ENCODE measurements around the gene PWWP2B.

PWWP2B gene

GRCh38 chr10:132400041-132400546 lies 3.1 kb downstream of the PWWP2B start:
- Histone ChIP-seq H3K4me1 (ENCODE audit: insufficient read depth, low read length, severe bottlenecking) (no peaks in the 10 kb centered on the region), H3F3A (ENCODE audit: insufficient read depth, low read length) (no peaks in the 10 kb centered on the region), H3K9me2 (ENCODE audit: low read depth, low read length) (no peaks in the 10 kb centered on the region), H3K4me2 (ENCODE audit: low read length) (no peak overlapping the region), H3K9me3 (ENCODE audit: low read length) (no peaks in the 10 kb centered on the region), H3K4me3 (ENCODE audit: low read depth, low read length, poor library complexity, severe bottlenecking) (no peak overlapping the region), H4K20me1 (ENCODE audit: insufficient read depth, low read length) (no peaks in the 10 kb centered on the region), H3K27me3 (ENCODE audit: insufficient read depth, low read length) (no peaks in the 10 kb centered on the region), H3K79me2 (ENCODE audit: insufficient read depth, low read length) (no peaks in the 10 kb centered on the region), H3K9ac (ENCODE audit: low read length) (no peak overlapping the region), H3K27ac (ENCODE audit: low read depth, low read length, poor library complexity, severe bottlenecking) (no peak overlapping the region), H2AFZ (ENCODE audit: low read length) (no peak overlapping the region), H3K36me3 (ENCODE audit: insufficient read depth, low read length) (no peaks in the 10 kb centered on the region)
- no peak for TF ChIP-seq EZH2 (IDR thresholded peaks at IDR 0.05; ENCODE audit: borderline replicate concordance, low read length)
- TF ChIP-seq, protein P1, sequence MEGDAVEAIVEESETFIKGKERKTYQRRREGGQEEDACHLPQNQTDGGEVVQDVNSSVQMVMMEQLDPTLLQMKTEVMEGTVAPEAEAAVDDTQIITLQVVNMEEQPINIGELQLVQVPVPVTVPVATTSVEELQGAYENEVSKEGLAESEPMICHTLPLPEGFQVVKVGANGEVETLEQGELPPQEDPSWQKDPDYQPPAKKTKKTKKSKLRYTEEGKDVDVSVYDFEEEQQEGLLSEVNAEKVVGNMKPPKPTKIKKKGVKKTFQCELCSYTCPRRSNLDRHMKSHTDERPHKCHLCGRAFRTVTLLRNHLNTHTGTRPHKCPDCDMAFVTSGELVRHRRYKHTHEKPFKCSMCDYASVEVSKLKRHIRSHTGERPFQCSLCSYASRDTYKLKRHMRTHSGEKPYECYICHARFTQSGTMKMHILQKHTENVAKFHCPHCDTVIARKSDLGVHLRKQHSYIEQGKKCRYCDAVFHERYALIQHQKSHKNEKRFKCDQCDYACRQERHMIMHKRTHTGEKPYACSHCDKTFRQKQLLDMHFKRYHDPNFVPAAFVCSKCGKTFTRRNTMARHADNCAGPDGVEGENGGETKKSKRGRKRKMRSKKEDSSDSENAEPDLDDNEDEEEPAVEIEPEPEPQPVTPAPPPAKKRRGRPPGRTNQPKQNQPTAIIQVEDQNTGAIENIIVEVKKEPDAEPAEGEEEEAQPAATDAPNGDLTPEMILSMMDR (IDR thresholded peaks at IDR 0.05; ENCODE audit: low read length), result no peak

GRCh38 chr10:132400547-132401151 lies 3.6 kb downstream of the PWWP2B start:
- Histone ChIP-seq H3K79me2 (ENCODE audit: insufficient read depth, low read length) (no peaks in the 10 kb centered on the region), H4K20me1 (ENCODE audit: insufficient read depth, low read length) (no peaks in the 10 kb centered on the region), H3F3A (ENCODE audit: insufficient read depth, low read length) (no peaks in the 10 kb centered on the region), H3K36me3 (ENCODE audit: insufficient read depth, low read length) (no peaks in the 10 kb centered on the region), H3K27me3 (ENCODE audit: insufficient read depth, low read length) (no peaks in the 10 kb centered on the region), H3K4me2 (ENCODE audit: low read length) (no peak overlapping the region), H2AFZ (ENCODE audit: low read length) (no peak overlapping the region), H3K4me3 (ENCODE audit: low read depth, low read length, poor library complexity, severe bottlenecking) (no peak overlapping the region), H3K9me2 (ENCODE audit: low read depth, low read length) (no peaks in the 10 kb centered on the region), H3K9ac (ENCODE audit: low read length) (no peak overlapping the region), H3K4me1 (ENCODE audit: insufficient read depth, low read length, severe bottlenecking) (no peaks in the 10 kb centered on the region), H3K9me3 (ENCODE audit: low read length) (no peaks in the 10 kb centered on the region), H3K27ac (ENCODE audit: low read depth, low read length, poor library complexity, severe bottlenecking) (no peak overlapping the region)
- TF ChIP-seq, protein P1 (IDR thresholded peaks at IDR 0.05; ENCODE audit: low read length), result no peak
- TF ChIP-seq EZH2 (IDR thresholded peaks at IDR 0.05; ENCODE audit: borderline replicate concordance, low read length), result no peak

DNA sequence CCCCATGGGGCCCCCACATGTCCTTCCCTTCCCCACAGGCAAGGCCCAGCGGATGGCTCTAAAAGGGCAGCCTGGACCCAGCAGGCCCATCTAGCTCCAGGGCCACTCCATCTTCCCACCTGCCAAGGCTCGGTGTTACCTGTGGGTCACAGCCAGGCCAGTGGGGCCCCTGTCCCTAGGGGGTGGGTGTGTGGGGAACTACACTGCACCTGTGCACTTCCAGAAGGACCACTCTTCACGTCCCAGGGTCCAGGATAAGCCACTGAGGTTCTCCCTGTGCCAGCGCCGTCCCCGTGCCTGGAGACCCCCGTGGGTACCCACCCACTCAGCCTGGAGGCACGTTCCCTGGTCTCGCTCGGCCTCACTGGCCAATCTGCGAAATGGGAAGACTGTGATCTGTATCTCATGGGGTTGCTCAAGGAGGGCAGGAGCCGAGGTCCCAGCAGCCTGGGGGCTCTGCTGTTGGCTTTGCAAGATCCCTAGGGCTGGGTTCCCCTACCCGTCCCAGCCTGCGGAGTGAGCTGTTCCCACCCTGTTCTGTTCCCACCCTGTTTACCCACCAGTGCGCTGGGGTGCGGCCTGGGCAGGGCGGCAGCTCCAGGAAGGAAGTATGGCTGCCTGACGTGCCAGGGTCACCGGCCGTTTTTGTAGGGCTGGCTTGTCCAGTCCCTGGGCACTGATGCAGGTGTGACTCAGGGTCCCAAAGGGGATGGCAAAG lies 4.6 kb downstream of the PWWP2B start:
- H2AFZ ChIP-seq (ENCODE audit: low read length), result no peak overlapping the region
- no peaks in the 10 kb centered on the region for H3K36me3 ChIP-seq (ENCODE audit: insufficient read depth, low read length)
- H3K4me3 ChIP-seq (ENCODE audit: low read depth, low read length, poor library complexity, severe bottlenecking), result no peak overlapping the region
- H3K4me1 ChIP-seq (ENCODE audit: insufficient read depth, low read length, severe bottlenecking), result no peaks in the 10 kb centered on the region
- no peaks in the 10 kb centered on the region for H3K9me2 ChIP-seq (ENCODE audit: low read depth, low read length)
- H3K79me2 ChIP-seq (ENCODE audit: insufficient read depth, low read length), result no peaks in the 10 kb centered on the region
- H4K20me1 ChIP-seq (ENCODE audit: insufficient read depth, low read length), result no peaks in the 10 kb centered on the region
- TF ChIP-seq, protein P1 (IDR thresholded peaks at IDR 0.05; ENCODE audit: low read length), result no peak
- no peak for TF ChIP-seq EZH2 (IDR thresholded peaks at IDR 0.05; ENCODE audit: borderline replicate concordance, low read length)
- no peak overlapping the region for H3K27ac ChIP-seq (ENCODE audit: low read depth, low read length, poor library complexity, severe bottlenecking)
- no peak overlapping the region for H3K9ac ChIP-seq (ENCODE audit: low read length)
- no peaks in the 10 kb centered on the region for H3K9me3 ChIP-seq (ENCODE audit: low read length)
- H3K27me3 ChIP-seq (ENCODE audit: insufficient read depth, low read length), result no peaks in the 10 kb centered on the region
- no peak overlapping the region for H3K4me2 ChIP-seq (ENCODE audit: low read length)
- no peaks in the 10 kb centered on the region for H3F3A ChIP-seq (ENCODE audit: insufficient read depth, low read length)

Data from OCI-LY1 (cell line).